H9 (cell line): ENCODE results near the gene ATP8A2. TPM values are rescaled to one million over a fixed set of nuclear protein-coding genes. Genes with fewer than 3 reads are reported as not detected.

ENCODE experiments used
- DNase-seq: peaks from one replicate; pipeline ENCODE4 v3.0.0-alpha.2; 2017
- H2AFZ ChIP-seq: one replicate; pipeline ENCODE4 v1.6.1; 2013; ENCODE audit warnings: mild to moderate bottlenecking, low read length, control low read depth, moderate library complexity
- H2AK5ac ChIP-seq: 2 replicates; pipeline ENCODE4 v1.6.1; 2013; ENCODE audit warnings: low read length, control low read depth, mixed read lengths; ENCODE audit not compliant: insufficient read length
- H2BK120ac ChIP-seq: one replicate; pipeline ENCODE4 v1.6.1; 2013; ENCODE audit warnings: low read depth, mild to moderate bottlenecking, low read length, control low read depth, inconsistent platforms; ENCODE audit not compliant: poor library complexity, severe bottlenecking
- H2BK12ac ChIP-seq: 2 replicates; pipeline ENCODE4 v1.6.1; 2013; ENCODE audit warnings: low read length, control low read depth, mixed read lengths, low read depth; ENCODE audit not compliant: insufficient read length
- H2BK15ac ChIP-seq: 2 replicates; pipeline ENCODE4 v1.6.1; 2013; ENCODE audit warnings: low read depth, low read length, control low read depth
- H2BK20ac ChIP-seq: one replicate; pipeline ENCODE4 v1.6.1; 2013; ENCODE audit warnings: low read depth, mild to moderate bottlenecking, low read length, control low read depth, inconsistent platforms; ENCODE audit not compliant: poor library complexity, severe bottlenecking
- H2BK5ac ChIP-seq: 2 replicates; pipeline ENCODE4 v1.6.1; 2013; ENCODE audit warnings: low read length, control low read depth, mixed read lengths; ENCODE audit not compliant: insufficient read length
- H3K14ac ChIP-seq: 2 replicates; pipeline ENCODE4 v1.6.1; 2013; ENCODE audit warnings: low read length, control low read depth; ENCODE audit not compliant: insufficient read depth
- H3K18ac ChIP-seq: 2 replicates; pipeline ENCODE4 v1.6.1; 2013; ENCODE audit warnings: low read depth, mild to moderate bottlenecking, mixed read lengths, low read length, control low read depth; ENCODE audit not compliant: insufficient read length
- H3K23ac ChIP-seq: 2 replicates; pipeline ENCODE4 v1.6.1; 2013; ENCODE audit warnings: low read length, control low read depth, mixed read lengths, low read depth; ENCODE audit not compliant: insufficient read length
- H3K23me2 ChIP-seq: 2 replicates; pipeline ENCODE4 v1.6.1; 2013; ENCODE audit warnings: low read depth, mild to moderate bottlenecking, mixed read lengths, low read length, control low read depth; ENCODE audit not compliant: insufficient read length, poor library complexity, severe bottlenecking
- H3K27ac ChIP-seq: 2 replicates; pipeline ENCODE4 v1.5.1; 2013; ENCODE audit warnings: low read length, control low read depth, mixed read lengths, low read depth; ENCODE audit not compliant: insufficient read length
- H3K27me3 ChIP-seq: 2 replicates; pipeline ENCODE4 v1.6.1; 2013; ENCODE audit warnings: low read length, control low read depth, inconsistent platforms; ENCODE audit not compliant: insufficient read depth
- H3K4ac ChIP-seq: 2 replicates; pipeline ENCODE4 v1.6.1; 2013; ENCODE audit warnings: low read depth, mild to moderate bottlenecking, control low read depth, inconsistent platforms, low read length, moderate library complexity
- H3K4me1 ChIP-seq: 2 replicates; pipeline ENCODE4 v1.6.1; 2013; ENCODE audit warnings: low read length, control low read depth, inconsistent platforms; ENCODE audit not compliant: insufficient read depth
- H3K4me2 ChIP-seq: 2 replicates; pipeline ENCODE4 v1.6.1; 2013; ENCODE audit warnings: low read length, control low read depth, mixed read lengths; ENCODE audit not compliant: insufficient read length, insufficient read depth
- H3K56ac ChIP-seq: 2 replicates; pipeline ENCODE4 v1.6.1; 2013; ENCODE audit warnings: low read depth, mild to moderate bottlenecking, mixed read lengths, low read length, control low read depth; ENCODE audit not compliant: insufficient read length
- H3K79me1 ChIP-seq: 2 replicates; pipeline ENCODE4 v1.6.1; 2013; ENCODE audit warnings: low read depth, mild to moderate bottlenecking, moderate library complexity, low read length, control low read depth, inconsistent platforms; ENCODE audit not compliant: insufficient read depth, poor library complexity, severe bottlenecking
- H3K79me2 ChIP-seq: 2 replicates; pipeline ENCODE4 v1.6.1; 2013; ENCODE audit warnings: low read length, control low read depth, inconsistent platforms; ENCODE audit not compliant: insufficient read depth
- H3K9ac ChIP-seq: 2 replicates; pipeline ENCODE4 v1.6.1; 2013; ENCODE audit warnings: low read length, control low read depth, mixed read lengths; ENCODE audit not compliant: insufficient read length; ENCODE audit errors: extremely low read depth
- H3K9me3 ChIP-seq: one replicate; pipeline ENCODE4 v1.6.1; 2013; ENCODE audit warnings: low read depth, low read length, inconsistent platforms; ENCODE audit not compliant: control insufficient read depth
- H3T11ph ChIP-seq: one replicate; pipeline ENCODE4 v1.6.1; 2013; ENCODE audit warnings: mild to moderate bottlenecking, low read length, control low read depth, inconsistent platforms
- H4K20me1 ChIP-seq: one replicate; pipeline ENCODE4 v1.6.1; 2013; ENCODE audit not compliant: control insufficient read depth, insufficient read length, insufficient read depth
- H4K5ac ChIP-seq: 2 replicates; pipeline ENCODE4 v1.6.1; 2013; ENCODE audit warnings: low read depth, mild to moderate bottlenecking, mixed read lengths, low read length, control low read depth; ENCODE audit not compliant: insufficient read length
- H4K8ac ChIP-seq: replicated peaks from 2 replicates; pipeline ENCODE4 v1.6.1; 2013; ENCODE audit warnings: low read length, control low read depth, mixed read lengths, low read depth; ENCODE audit not compliant: insufficient read length
- H4K91ac ChIP-seq: 2 replicates; pipeline ENCODE4 v1.6.1; 2013; ENCODE audit warnings: low read depth, mild to moderate bottlenecking, moderate library complexity, mixed read lengths, low read length, control low read depth; ENCODE audit not compliant: insufficient read length
- H3K27ac Mint-ChIP-seq, 3 experiments: 2 replicates in 2 of 3; 3 replicates in 1 of 3; pipeline ENCODE4 v1.8.0; 2020 to 2021; ENCODE audit warnings: mixed read lengths in 3 of 3, mild to moderate bottlenecking in 1 of 3, moderate library complexity in 1 of 3
- H3K27me3 Mint-ChIP-seq: 2 replicates; pipeline ENCODE4 v1.8.0; 2021; ENCODE audit warnings: low read depth, mild to moderate bottlenecking, moderate library complexity, mixed read lengths
- H3K36me3 Mint-ChIP-seq, 3 experiments: 2 replicates in 2 of 3; 3 replicates in 1 of 3; pipeline ENCODE4 v1.8.0; 2020 to 2021; ENCODE audit warnings: low read depth in 3 of 3, mixed read lengths in 3 of 3; ENCODE audit not compliant: insufficient read depth in 1 of 3
- H3K4me1 Mint-ChIP-seq, 2 experiments: 2 replicates each; pipeline ENCODE4 v1.8.0; 2020; ENCODE audit warnings: mixed read lengths in 2 of 2
- H3K4me3 Mint-ChIP-seq, 2 experiments: 2 replicates in 1 of 2; 3 replicates in 1 of 2; pipeline ENCODE4 v1.8.0; 2020 to 2021; ENCODE audit warnings: mild to moderate bottlenecking in 2 of 2, mixed read lengths in 2 of 2, moderate library complexity in 1 of 2
- H3K9me3 Mint-ChIP-seq, 2 experiments: 2 replicates in 1 of 2; 3 replicates in 1 of 2; pipeline ENCODE4 v1.8.0; 2020; ENCODE audit warnings: mild to moderate bottlenecking in 2 of 2, mixed read lengths in 2 of 2, moderate library complexity in 1 of 2
- WGBS: extraction: QIAGEN DNeasy Blood & Tissue Kit; methylation state at CpG from one replicate; pipeline ENCODE4 v1.1.7; 2013; ENCODE audit warnings: missing lambda C conversion rate, low lambda C conversion rate, mixed read lengths; ENCODE audit not compliant: insufficient read length; ENCODE audit errors: extremely low coverage; 5-methylcytosine and 5-hydroxymethylcytosine counted together
- total RNA-seq: library from RNA; stranded (reverse); gene quantifications from 2 replicates; pipeline ENCODE4 v1.2.1, GENCODE V29; 2021
- TF ChIP-seq, protein P1 (sequence below): fragments of 200-600 bp; sonication (generic); conservative IDR thresholded peaks from 3 replicates; pipeline ENCODE4 v1.8.0; 2021; ENCODE audit warnings: antibody characterized with exemption, mild to moderate bottlenecking

The ATP8A2 gene
- total RNA-seq, 1 experiment from 2014 or later = 18.2 TPM

DNA sequence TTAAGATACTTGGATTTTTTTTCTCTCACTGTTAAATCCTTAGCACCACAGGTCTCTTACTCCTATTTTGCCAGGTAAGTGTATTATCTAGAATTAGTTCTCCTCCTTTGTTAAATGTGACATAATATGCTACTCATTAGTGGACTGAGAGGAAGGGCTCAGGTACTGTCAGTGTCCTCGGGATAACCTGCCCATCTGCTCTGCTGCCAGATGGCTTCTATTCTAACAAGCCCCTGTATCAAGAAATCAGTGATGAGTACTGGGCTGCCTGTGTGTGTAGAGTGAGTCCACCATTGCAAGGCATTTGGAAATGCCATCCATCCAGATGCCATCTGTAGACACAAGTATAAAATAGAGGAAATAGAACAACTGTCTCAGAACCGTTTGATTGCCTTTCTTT lies 209.6 kb downstream of the ATP8A2 start:
- Histone ChIP-seq H4K20me1 (no peaks in the 10 kb centered on the region), H3K4me1 (no peaks in the 10 kb centered on the region; the same call in 1 of the 2 replicates), H3T11ph (no peak overlapping the region), H4K8ac (no peak overlapping the region), H3K14ac (no peak overlapping the region), H2AFZ (no peak overlapping the region), H3K18ac (no peak overlapping the region), H2BK5ac (no peak overlapping the region), H3K4me2 (no peak overlapping the region), H2BK20ac (no peak overlapping the region), H3K79me2 (no peaks in the 10 kb centered on the region), H3K23ac (no peak overlapping the region), H3K56ac (no peak overlapping the region), H3K27me3 (no peaks in the 10 kb centered on the region), H3K4ac (no peak overlapping the region), H3K9me3 (no peaks in the 10 kb centered on the region), H3K79me1 (no peaks in the 10 kb centered on the region), H4K91ac (no peak overlapping the region), H2BK12ac (no peak overlapping the region), H3K23me2 (no peaks in the 10 kb centered on the region), H2BK120ac (no peak overlapping the region), H3K9ac (no peak overlapping the region), H2AK5ac (no peak overlapping the region), H3K27ac (no peak overlapping the region), H2BK15ac (no peak overlapping the region), H4K5ac (no peak overlapping the region)
- Mint-ChIP-seq H3K27me3 (no peaks in the 10 kb centered on the region), H3K36me3 (peaks cover 0 to 21% (median 0%) of the 10 kb centered on the region in 3 experiments; a peak in 3 of 7 replicates), H3K4me1 (peaks cover 15 to 16% of the 10 kb centered on the region in 2 experiments), H3K27ac (no peak overlapping the region), H3K4me3 (no peak overlapping the region), H3K9me3 (no peaks in the 10 kb centered on the region)
- no peak for DNase-seq
- no CpG with 5 or more reads among the region's 2 CpGs for WGBS
- TF ChIP-seq, protein P1, sequence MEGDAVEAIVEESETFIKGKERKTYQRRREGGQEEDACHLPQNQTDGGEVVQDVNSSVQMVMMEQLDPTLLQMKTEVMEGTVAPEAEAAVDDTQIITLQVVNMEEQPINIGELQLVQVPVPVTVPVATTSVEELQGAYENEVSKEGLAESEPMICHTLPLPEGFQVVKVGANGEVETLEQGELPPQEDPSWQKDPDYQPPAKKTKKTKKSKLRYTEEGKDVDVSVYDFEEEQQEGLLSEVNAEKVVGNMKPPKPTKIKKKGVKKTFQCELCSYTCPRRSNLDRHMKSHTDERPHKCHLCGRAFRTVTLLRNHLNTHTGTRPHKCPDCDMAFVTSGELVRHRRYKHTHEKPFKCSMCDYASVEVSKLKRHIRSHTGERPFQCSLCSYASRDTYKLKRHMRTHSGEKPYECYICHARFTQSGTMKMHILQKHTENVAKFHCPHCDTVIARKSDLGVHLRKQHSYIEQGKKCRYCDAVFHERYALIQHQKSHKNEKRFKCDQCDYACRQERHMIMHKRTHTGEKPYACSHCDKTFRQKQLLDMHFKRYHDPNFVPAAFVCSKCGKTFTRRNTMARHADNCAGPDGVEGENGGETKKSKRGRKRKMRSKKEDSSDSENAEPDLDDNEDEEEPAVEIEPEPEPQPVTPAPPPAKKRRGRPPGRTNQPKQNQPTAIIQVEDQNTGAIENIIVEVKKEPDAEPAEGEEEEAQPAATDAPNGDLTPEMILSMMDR = no peak
